IMR-90 (cell line): ENCODE measurements around the gene MECR.

Experiments
- CTCF ChIP-seq: conservative IDR thresholded peaks from 2 replicates; pipeline ENCODE4 v1.5.1; 2012; ENCODE audit warnings: mild to moderate bottlenecking, low read depth, low read length, improper control_type of control experiment
- FOS ChIP-seq: fragments of 150-350 bp; IDR thresholded peaks from 2 replicates; pipeline ENCODE4 v1.6.1; 2016; ENCODE audit warnings: low read depth, low read length
- RFX5 ChIP-seq: IDR thresholded peaks from 2 replicates; pipeline ENCODE4 v1.8.0; 2012; ENCODE audit warnings: low read depth, mild to moderate bottlenecking, low read length, moderate library complexity
- SMC3 ChIP-seq: fragments of 150-350 bp; IDR thresholded peaks from 2 replicates; pipeline ENCODE4 v1.6.1; 2016; ENCODE audit warnings: low read depth, mild to moderate bottlenecking, antibody characterized with exemption, low read length, moderate library complexity
- USF2 ChIP-seq: fragments of 150-350 bp; IDR thresholded peaks from 2 replicates; pipeline ENCODE4 v1.6.1; 2017; ENCODE audit warnings: mild to moderate bottlenecking, antibody characterized with exemption, low read length, low read depth

DNA sequence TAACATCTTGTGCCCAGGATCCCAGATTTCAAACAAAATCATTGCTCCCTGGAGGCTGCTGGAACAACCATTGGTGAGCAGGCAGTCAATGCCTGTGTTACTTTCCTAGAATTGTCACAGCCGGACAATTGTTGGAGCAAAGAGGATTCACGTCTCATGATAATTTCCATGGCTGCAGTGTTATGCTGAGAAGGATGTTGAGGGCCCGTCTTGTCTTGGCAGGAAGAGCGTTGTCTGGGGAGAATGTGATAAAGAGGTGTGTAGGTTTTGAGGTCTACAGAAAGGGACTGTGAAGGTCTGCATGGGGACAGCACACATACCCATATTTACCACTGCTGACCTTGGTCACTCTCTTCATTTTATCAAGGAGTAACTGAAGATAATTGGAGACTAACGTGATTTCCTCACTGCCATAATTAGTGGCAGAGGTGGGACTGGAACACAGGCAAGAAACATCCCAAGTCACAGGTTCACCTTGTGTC is 6.3 kb downstream of the MECR start:
- TF ChIP-seq RFX5: no peak
- TF ChIP-seq CTCF: no peak
- TF ChIP-seq SMC3: no peak
- no peak for TF ChIP-seq FOS
- no peak for TF ChIP-seq USF2
